ENCODE data around the gene TSPAN12. TPM values are rescaled to one million over a fixed set of nuclear protein-coding genes. Genes with fewer than 3 reads are reported as not detected.

TSPAN12 gene
- total and polyA plus RNA-seq, 7 donors, result 1.5 to 3.8 (median 2.3) TPM

DNA sequence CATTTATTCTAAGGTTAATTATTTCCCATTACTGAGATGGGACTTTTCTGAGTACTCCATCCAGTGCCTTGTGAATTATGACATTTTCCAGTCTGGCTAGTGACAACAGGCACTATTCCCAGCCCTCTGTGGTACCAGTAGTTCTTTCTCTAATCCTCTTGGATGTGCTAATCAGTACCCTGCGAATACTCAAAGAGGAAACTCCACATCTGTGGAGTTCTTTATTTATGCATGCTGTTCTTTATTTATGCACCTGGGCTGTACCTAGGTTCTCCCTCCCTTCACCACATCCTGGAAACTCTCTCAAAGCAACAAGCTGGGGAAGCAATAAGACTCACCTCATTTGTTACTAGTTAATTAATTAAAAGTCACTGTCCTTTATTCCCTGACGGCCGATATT is 83.5 kb downstream of the TSPAN12 start:
- no peaks in the 10 kb centered on the region for H3K9me3 ChIP-seq
- ATAC-seq (no peak), DNase-seq (no peak)
- no peak overlapping the region for H3K4me3 ChIP-seq
- 55 to 63% (median 62%) methylated on average over 3 of the region's 3 CpGs for WGBS, 3 donors
- no peaks in the 10 kb centered on the region for H3K36me3 ChIP-seq (ENCODE audit: insufficient read depth in 1 of 2, low read depth in 1 of 2)
- no peaks in the 10 kb centered on the region for H3K4me1 ChIP-seq
- no peak overlapping the region for H3K27ac ChIP-seq
- intact Hi-C loops (cut with DNase I), result no loop called here
- TF ChIP-seq, protein P1, sequence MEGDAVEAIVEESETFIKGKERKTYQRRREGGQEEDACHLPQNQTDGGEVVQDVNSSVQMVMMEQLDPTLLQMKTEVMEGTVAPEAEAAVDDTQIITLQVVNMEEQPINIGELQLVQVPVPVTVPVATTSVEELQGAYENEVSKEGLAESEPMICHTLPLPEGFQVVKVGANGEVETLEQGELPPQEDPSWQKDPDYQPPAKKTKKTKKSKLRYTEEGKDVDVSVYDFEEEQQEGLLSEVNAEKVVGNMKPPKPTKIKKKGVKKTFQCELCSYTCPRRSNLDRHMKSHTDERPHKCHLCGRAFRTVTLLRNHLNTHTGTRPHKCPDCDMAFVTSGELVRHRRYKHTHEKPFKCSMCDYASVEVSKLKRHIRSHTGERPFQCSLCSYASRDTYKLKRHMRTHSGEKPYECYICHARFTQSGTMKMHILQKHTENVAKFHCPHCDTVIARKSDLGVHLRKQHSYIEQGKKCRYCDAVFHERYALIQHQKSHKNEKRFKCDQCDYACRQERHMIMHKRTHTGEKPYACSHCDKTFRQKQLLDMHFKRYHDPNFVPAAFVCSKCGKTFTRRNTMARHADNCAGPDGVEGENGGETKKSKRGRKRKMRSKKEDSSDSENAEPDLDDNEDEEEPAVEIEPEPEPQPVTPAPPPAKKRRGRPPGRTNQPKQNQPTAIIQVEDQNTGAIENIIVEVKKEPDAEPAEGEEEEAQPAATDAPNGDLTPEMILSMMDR (IDR thresholded peaks at IDR 0.05), result no peak
- H3K27me3 ChIP-seq (ENCODE audit: insufficient read depth in 3 of 3, low read length in 2 of 3), result no peaks in the 10 kb centered on the region

DNA sequence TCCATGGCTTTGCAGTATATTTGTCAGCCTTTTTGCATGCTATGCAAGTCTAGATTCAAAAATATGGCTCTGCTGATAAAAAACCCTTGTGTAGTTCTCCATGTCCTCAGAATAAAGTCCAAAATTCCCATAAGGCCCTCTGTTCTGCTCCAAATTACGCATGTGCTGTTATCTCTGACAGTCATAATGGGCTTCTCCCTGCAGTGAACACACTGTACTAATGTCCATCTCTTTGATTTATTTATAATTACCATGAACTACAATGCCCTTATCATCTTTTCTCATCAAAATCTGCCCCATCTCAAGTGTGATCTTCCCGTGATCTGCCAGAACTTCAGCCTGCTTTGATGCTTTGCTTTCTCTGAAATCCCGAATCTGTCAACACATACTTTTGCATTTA is 87.7 kb downstream of the TSPAN12 start:
- Histone ChIP-seq H3K36me3 (ENCODE audit: insufficient read depth in 1 of 2, low read depth in 1 of 2) (no peaks in the 10 kb centered on the region), H3K9me3 (no peaks in the 10 kb centered on the region), H3K27ac (no peak overlapping the region), H3K4me3 (no peak overlapping the region), H3K27me3 (ENCODE audit: insufficient read depth in 3 of 3, low read length in 2 of 3) (no peaks in the 10 kb centered on the region), H3K4me1 (no peaks in the 10 kb centered on the region)
- DNase-seq, result no peak
- intact Hi-C loops (cut with DNase I), result no loop called here
- WGBS, 3 donors, result 82 to 90% (median 87%) methylated on average over 3 of the region's 3 CpGs
- TF ChIP-seq, protein P1 (IDR thresholded peaks at IDR 0.05), result no peak
- ATAC-seq, result no peak

DNA sequence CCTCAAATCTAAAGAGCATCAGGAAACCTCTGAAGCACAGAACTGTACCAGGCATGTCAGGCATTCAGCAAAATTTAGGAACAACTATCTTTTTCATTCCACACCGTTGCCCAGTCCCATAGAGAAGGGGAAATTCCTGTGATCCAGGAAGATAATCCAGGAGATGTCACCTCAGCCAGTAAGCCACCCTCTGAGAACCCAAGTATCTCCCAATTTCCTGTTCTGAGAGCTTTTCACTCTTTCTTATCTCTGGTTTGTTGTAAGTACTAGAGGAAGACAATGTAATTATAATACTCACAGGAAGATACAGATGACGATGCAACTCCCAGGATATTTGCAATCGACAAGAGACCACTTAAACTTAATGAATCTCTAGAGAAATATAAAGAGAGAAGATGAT is 97.1 kb downstream of the TSPAN12 start:
- DNase-seq (no peak), ATAC-seq (no peak)
- no peak overlapping the region for H3K4me3 ChIP-seq
- H3K4me1 ChIP-seq, result no peaks in the 10 kb centered on the region
- 74 to 77% (median 76%) methylated on average over 3 of the region's 3 CpGs for WGBS, 3 donors
- intact Hi-C loops (cut with DNase I), result no loop called here
- TF ChIP-seq, protein P1 (IDR thresholded peaks at IDR 0.05), result no peak
- H3K36me3 ChIP-seq (ENCODE audit: insufficient read depth in 1 of 2, low read depth in 1 of 2), result no peaks in the 10 kb centered on the region
- no peaks in the 10 kb centered on the region for H3K9me3 ChIP-seq
- no peak overlapping the region for H3K27ac ChIP-seq
- no peaks in the 10 kb centered on the region for H3K27me3 ChIP-seq (ENCODE audit: insufficient read depth in 3 of 3, low read length in 2 of 3)

DNA sequence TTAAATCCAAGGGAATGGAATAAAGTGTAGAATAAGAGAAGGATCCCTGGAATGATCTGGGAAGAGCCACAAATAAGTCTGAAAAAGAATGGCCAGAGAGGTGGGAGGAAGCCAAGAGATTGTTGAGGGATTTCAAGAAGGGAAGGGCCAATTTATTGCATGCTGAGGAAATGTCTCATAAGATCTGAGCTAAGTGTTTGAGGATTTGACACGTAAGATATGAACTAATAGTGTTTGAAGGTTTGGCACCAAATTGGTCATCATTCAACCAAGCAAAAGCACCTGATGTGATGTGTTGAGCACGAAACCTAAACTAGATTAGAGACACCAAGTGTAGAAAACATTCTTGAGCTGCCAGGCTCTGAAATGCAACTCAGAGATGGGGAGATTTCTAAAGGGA is 97.9 kb downstream of the TSPAN12 start:
- H3K4me3 ChIP-seq, result no peak overlapping the region
- H3K27ac ChIP-seq, result no peak overlapping the region
- H3K4me1 ChIP-seq, result no peaks in the 10 kb centered on the region
- no peaks in the 10 kb centered on the region for H3K27me3 ChIP-seq (ENCODE audit: insufficient read depth in 3 of 3, low read length in 2 of 3)
- ATAC-seq (no peak), DNase-seq (no peak)
- H3K9me3 ChIP-seq, result no peaks in the 10 kb centered on the region
- 70 to 84% (median 83%) methylated on average over 2 of the region's 2 CpGs for WGBS, 3 donors
- intact Hi-C loops (cut with DNase I), result no loop called here
- TF ChIP-seq, protein P1 (IDR thresholded peaks at IDR 0.05), result no peak
- no peaks in the 10 kb centered on the region for H3K36me3 ChIP-seq (ENCODE audit: insufficient read depth in 1 of 2, low read depth in 1 of 2)

DNA sequence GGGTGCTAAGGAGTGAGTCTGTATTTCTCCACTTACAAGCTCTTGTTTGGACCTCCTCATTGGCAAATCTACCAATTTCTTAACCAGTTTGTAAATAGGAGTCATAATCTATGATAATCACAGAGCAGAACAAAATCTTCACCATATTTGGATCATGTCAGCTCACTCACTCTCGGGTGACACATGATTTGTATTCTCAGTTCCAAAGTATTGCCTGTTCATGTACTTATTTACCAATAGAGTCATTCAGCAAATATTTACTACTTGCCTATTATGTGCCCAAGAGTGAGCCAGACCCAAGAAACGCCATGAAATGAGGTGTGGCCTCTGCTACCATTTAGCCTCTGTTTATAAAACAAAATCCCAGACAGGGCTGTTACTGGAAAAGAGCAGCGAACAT is 114.8 kb downstream of the TSPAN12 start:
- ATAC-seq, result no peak
- Histone ChIP-seq H3K36me3 (ENCODE audit: insufficient read depth in 1 of 2, low read depth in 1 of 2) (no peaks in the 10 kb centered on the region), H3K4me3 (no peak overlapping the region), H3K27ac (no peak overlapping the region), H3K27me3 (ENCODE audit: insufficient read depth in 3 of 3, low read length in 2 of 3) (no peaks in the 10 kb centered on the region), H3K9me3 (no peaks in the 10 kb centered on the region), H3K4me1 (no peaks in the 10 kb centered on the region)
- 68 to 81% (median 74%) methylated on average over 3 of the region's 3 CpGs for WGBS, 3 donors
- TF ChIP-seq, protein P1 (IDR thresholded peaks at IDR 0.05), result no peak
- intact Hi-C loops (cut with DNase I), result no loop called here
- DNase-seq, result no peak
